22Rv1 (cell line): ENCODE data around the gene NAXD.

Experiments used
- CTCF ChIP-seq: fragments of 450-650 bp; IDR thresholded peaks from 2 replicates; pipeline ENCODE4 v1.5.1; 2017; ENCODE audit warnings: mild to moderate bottlenecking
- ZFX ChIP-seq: fragments of 450-650 bp; IDR thresholded peaks from 2 replicates; pipeline ENCODE4 v1.6.1; 2017; ENCODE audit warnings: antibody characterized with exemption, borderline replicate concordance

GRCh38 chr13:110639935-110640334 lies 24.6 kb downstream of the NAXD start:
- TF ChIP-seq CTCF: no peak
- TF ChIP-seq ZFX: no peak
